Left lung (tissue), 10 donors: ENCODE data around the gene MPO. TPM values are rescaled to one million over a fixed set of nuclear protein-coding genes. Genes with fewer than 3 reads are reported as not detected.

Source experiments
- ATAC-seq: fragments of 200-7000 bp; cut with Tn5 transposase; one replicate; pipeline ENCODE4 v1.9.1; 2020; ENCODE audit warnings: moderate library complexity
- DNase-seq, 4 donors: peaks; one replicate each; pipeline ENCODE4 v3.0.0-alpha.2; 2013 to 2020
- H3K27ac ChIP-seq, 2 donors: fragments of 200-600 bp; sonication (generic) in 1 of 2; one replicate each; pipeline versions ENCODE4 v1.5.0 to v1.8.0; 2020 to 2021
- H3K27me3 ChIP-seq, 2 donors: fragments of 200-600 bp; sonication (generic) in 1 of 2; one replicate each; pipeline versions ENCODE4 v1.5.0 to v1.8.0; 2020 to 2021
- H3K36me3 ChIP-seq, 2 donors: fragments of 200-600 bp; sonication (generic) in 1 of 2; one replicate each; pipeline versions ENCODE4 v1.5.0 to v1.8.0; 2020 to 2021
- H3K4me1 ChIP-seq, 2 donors: fragments of 200-600 bp; one replicate each; pipeline ENCODE4 v1.8.0; 2021
- H3K4me3 ChIP-seq, 2 donors: fragments of 200-600 bp; sonication (generic) in 1 of 2; one replicate each; pipeline versions ENCODE4 v1.5.0 to v1.8.0; 2020 to 2021; ENCODE audit warnings: mild to moderate bottlenecking in 1 of 2
- H3K9me3 ChIP-seq, 2 donors: fragments of 200-600 bp; sonication (generic) in 1 of 2; one replicate each; pipeline versions ENCODE4 v1.5.0 to v1.8.0; 2020 to 2021
- CTCF ChIP-seq, 2 donors: fragments of 200-600 bp; sonication (generic) in 1 of 2; IDR thresholded peaks; one replicate each; pipeline versions ENCODE4 v1.5.0 to v1.8.0; 2021; ENCODE audit warnings: antibody characterized with exemption in 2 of 2
- intact Hi-C, 2 donors: fragments of 100-400 bp; cut with DNase I; formaldehyde crosslinking; loops; one replicate each; pipeline versions ENCODE4 v1.11.2 to v1.14.2; 2022
- polyA plus RNA-seq, 6 donors: library from polyadenylated mRNA; unstranded; fragments of 120-200 nt; gene quantifications; one replicate each; pipeline ENCODE4 v1.2.1, GENCODE V29; 2013; ENCODE audit not compliant: insufficient read length in 6 of 6
- total RNA-seq, 2 donors: library from RNA; stranded (reverse); fragmentation: NEBNext Ultra II Directional; extraction: Animal tissue kit (Norgen Biotek cat#: 25700); gene quantifications; one replicate each; pipeline ENCODE4 v1.2.1, GENCODE V29; 2021
- donor health status: DM: no; HTN: yes; CAD: no.
- donor health status: DM: no; HTN: no; CAD: no.

Gene MPO
- total and polyA plus RNA-seq, 8 donors: 1.0 to 15.3 (median 11.2) TPM

GRCh38 chr17:58305626-58306025 is 24.9 kb upstream of the MPO start:
- Histone ChIP-seq H3K36me3 (no peaks in the 10 kb centered on the region), H3K9me3 (no peaks in the 10 kb centered on the region), H3K4me1 (peaks cover 0 to 10% of the 10 kb centered on the region in 2 donors), H3K4me3 (no peak overlapping the region), H3K27me3 (peaks cover 0 to 4% of the 10 kb centered on the region in 2 donors), H3K27ac (no peak overlapping the region)
- DNase-seq: no peak
- ATAC-seq: no peak
- intact Hi-C loops: no loop called here
- no peak for TF ChIP-seq CTCF (IDR thresholded peaks at IDR 0.05)

GRCh38 chr17:58304750-58305486 is 24.2 kb upstream of the MPO start:
- DNase-seq (no peak), ATAC-seq (no peak)
- Histone ChIP-seq H3K27ac (no peak overlapping the region), H3K9me3 (no peaks in the 10 kb centered on the region), H3K27me3 (peaks cover 0 to 4% of the 10 kb centered on the region in 2 donors), H3K36me3 (no peaks in the 10 kb centered on the region), H3K4me1 (peaks cover 0 to 10% of the 10 kb centered on the region in 2 donors), H3K4me3 (no peak overlapping the region)
- TF ChIP-seq CTCF (IDR thresholded peaks at IDR 0.05): no peak
- intact Hi-C loops: no loop called here

GRCh38 chr17:58303971-58304749 is 23.4 kb upstream of the MPO start:
- Histone ChIP-seq H3K36me3 (no peaks in the 10 kb centered on the region), H3K4me3 (no peak overlapping the region), H3K27ac (no peak overlapping the region), H3K4me1 (peaks cover 0 to 10% of the 10 kb centered on the region in 2 donors), H3K9me3 (no peaks in the 10 kb centered on the region), H3K27me3 (peaks cover 0 to 4% of the 10 kb centered on the region in 2 donors)
- peak; percentile 91 for ATAC-seq
- intact Hi-C loops: no loop called here
- peak in 2 of 4 donors; percentile 44 to 91 for DNase-seq
- peak; percentile 49 to 87 for TF ChIP-seq CTCF (IDR thresholded peaks at IDR 0.05)

GRCh38 chr17:58302919-58303585 is 22.3 kb upstream of the MPO start:
- Histone ChIP-seq H3K27me3 (peaks cover 0 to 4% of the 10 kb centered on the region in 2 donors), H3K9me3 (no peaks in the 10 kb centered on the region), H3K4me1 (peaks cover 0 to 10% of the 10 kb centered on the region in 2 donors), H3K4me3 (no peak overlapping the region), H3K36me3 (no peaks in the 10 kb centered on the region), H3K27ac (no peak overlapping the region)
- ATAC-seq: no peak
- intact Hi-C loops: no loop called here
- no peak for DNase-seq
- TF ChIP-seq CTCF (IDR thresholded peaks at IDR 0.05): no peak
